ENCODE measurements around the gene TMEM151A. TPM values are rescaled to one million over a fixed set of nuclear protein-coding genes. Genes with fewer than 3 reads are reported as not detected.

The TMEM151A gene
- total RNA-seq, 6 experiments from 2014 or later, result 0.07 to 0.11 TPM; not detected in 4

- Mint-ChIP-seq H3K27ac (peak overlapping the region; percentile 100), H3K4me1 (ENCODE audit: low read depth) (peaks cover 32% of the 10 kb centered on the region), H3K4me3 (peak overlapping the region; percentile 99), H3K27me3 (ENCODE audit: insufficient read depth) (peaks cover 19% of the 10 kb centered on the region), H3K9me3 (no peaks in the 10 kb centered on the region), H3K36me3 (ENCODE audit: low read depth) (peaks cover 19% of the 10 kb centered on the region)
- no peak for DNase-seq
- TF ChIP-seq CTCF (IDR thresholded peaks at IDR 0.05), result no peak
Observed at GRCh38 chr11:66334605-66335442, 43.1 kb downstream of the TMEM151A start.

- Mint-ChIP-seq H3K27ac (peak overlapping the region; percentile 100), H3K4me1 (ENCODE audit: low read depth) (peaks cover 32% of the 10 kb centered on the region)
Observed at GRCh38 chr11:66335531-66336233, 44.0 kb downstream of the TMEM151A start.

GRCh38 chr11:66336234-66337102, 44.8 kb downstream of the TMEM151A start, which contains the start of gene RIN1:
TSS of gene RIN1 (minus strand) at chr11:66336434. CDS start at chr11:66336402, 32 bp downstream.
- Mint-ChIP-seq H3K27me3 (ENCODE audit: insufficient read depth) (peaks cover 14% of the 10 kb centered on the region), H3K9me3 (no peaks in the 10 kb centered on the region), H3K4me1 (ENCODE audit: low read depth) (peaks cover 33% of the 10 kb centered on the region), H3K27ac (peak within 1 kb of the TSS; percentile 100), H3K36me3 (ENCODE audit: low read depth) (peaks cover 23% of the 10 kb centered on the region), H3K4me3 (peak within 1 kb of the TSS; percentile 99)
- peak; percentile 100 for DNase-seq
- peak; percentile 73 for TF ChIP-seq CTCF (IDR thresholded peaks at IDR 0.05)

More at GRCh38 chr11:66335531-66336233, 44.0 kb downstream of the TMEM151A start:
- H3K4me3 Mint-ChIP-seq, result peak overlapping the region; percentile 99
- H3K9me3 Mint-ChIP-seq, result no peaks in the 10 kb centered on the region
- peaks cover 15% of the 10 kb centered on the region for H3K27me3 Mint-ChIP-seq (ENCODE audit: insufficient read depth)
- no peak for TF ChIP-seq CTCF (IDR thresholded peaks at IDR 0.05)
- peaks cover 19% of the 10 kb centered on the region for H3K36me3 Mint-ChIP-seq (ENCODE audit: low read depth)
- DNase-seq, result peak; percentile 63

GRCh38 chr11:66337103-66337899, 45.6 kb downstream of the TMEM151A start:
- Mint-ChIP-seq H3K27me3 (ENCODE audit: insufficient read depth) (peaks cover 14% of the 10 kb centered on the region), H3K9me3 (no peaks in the 10 kb centered on the region), H3K27ac (peak overlapping the region; percentile 100), H3K4me1 (ENCODE audit: low read depth) (peaks cover 41% of the 10 kb centered on the region), H3K4me3 (peak overlapping the region; percentile 73), H3K36me3 (ENCODE audit: low read depth) (peaks cover 30% of the 10 kb centered on the region)
- peak; percentile 44 for DNase-seq
- peak; percentile 28; the same call in 1 of the 2 replicates for TF ChIP-seq CTCF (IDR thresholded peaks at IDR 0.05)
